Kidney tubule cell (primary cell): Measurements from ENCODE around the gene ADA.
"Not testable (repeated sequence)": the region's sequence is repeated elsewhere in the genome, so short reads cannot be mapped to it uniquely, and the experiment has no call there.

Source experiments
- DNase-seq: peaks from one replicate; pipeline ENCODE4 v3.0.0-alpha.2; 2018; ENCODE audit warnings: low spot score

ADA gene

GRCh38 chr20:44651684-44652423, at the start of gene ADA:
Gene ADA, minus strand, starts transcription at chr20:44651699. Its CDS starts 92 bp downstream, at chr20:44651607.
- DNase-seq, result peak; percentile 56

DNA sequence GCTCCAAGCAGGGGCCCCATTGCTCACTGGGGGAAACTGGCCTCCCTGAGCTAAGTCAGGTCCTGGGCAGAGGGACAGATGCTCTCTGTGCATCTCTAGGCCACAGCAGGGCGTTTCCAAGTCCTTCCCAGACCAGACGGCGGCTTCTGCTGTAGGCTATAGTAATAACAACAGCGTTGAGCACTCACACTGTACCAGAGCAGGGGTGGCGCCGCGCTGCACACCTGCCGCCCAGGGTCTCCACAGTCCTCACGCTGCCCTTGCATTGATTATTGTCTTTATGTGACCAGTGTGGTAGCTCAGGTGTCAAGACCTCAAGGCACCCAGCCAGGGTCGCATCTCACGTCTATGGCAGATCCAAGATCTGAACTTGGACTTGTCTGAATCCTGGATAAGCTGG, 48.8 kb upstream of the ADA start:
- no peak for DNase-seq

DNA sequence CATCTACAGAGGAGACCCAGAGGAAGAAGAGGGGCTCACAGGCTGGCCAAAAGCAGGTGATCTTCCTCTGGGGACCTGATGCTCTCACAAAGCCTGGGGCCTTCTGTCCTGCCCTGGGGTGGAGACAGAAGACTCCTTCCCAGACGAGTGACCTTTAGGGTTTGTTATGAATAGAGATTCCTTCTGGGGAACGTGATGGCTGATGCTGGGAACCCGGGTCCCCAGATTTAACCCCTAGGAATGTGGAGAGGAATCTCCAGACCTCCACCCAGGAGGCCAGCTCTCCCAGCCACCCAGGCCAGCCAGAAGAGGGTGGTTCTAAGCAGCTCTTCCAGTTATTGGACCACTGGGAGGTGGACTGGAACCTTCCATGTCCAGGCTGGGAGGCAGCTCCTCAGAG, 46.9 kb upstream of the ADA start:
- DNase-seq, result no peak

- not testable (repeated sequence) for DNase-seq
Measured at GRCh38 chr20:44697041-44697440, 45.5 kb upstream of the ADA start.

DNA sequence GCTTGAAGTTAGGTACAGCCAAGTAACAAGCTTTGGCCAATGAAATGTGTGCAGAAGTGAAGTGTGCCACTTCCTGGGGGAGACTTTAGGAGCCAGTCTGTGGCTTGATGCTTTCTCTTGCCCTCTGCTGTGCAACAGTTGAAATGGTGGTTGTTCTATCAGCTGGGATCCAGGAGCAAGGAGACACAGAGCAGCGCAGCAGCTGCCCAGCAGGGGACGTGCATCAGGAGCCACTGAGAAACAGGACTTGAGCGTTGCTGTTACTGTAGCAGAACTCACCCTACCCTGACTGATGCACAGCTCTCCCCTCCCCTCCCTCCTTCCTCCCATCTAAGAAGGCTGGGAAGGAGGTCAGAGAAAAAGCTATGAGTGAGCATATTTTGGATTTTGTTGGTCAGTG, 44.8 kb upstream of the ADA start:
- DNase-seq, result no peak

DNA sequence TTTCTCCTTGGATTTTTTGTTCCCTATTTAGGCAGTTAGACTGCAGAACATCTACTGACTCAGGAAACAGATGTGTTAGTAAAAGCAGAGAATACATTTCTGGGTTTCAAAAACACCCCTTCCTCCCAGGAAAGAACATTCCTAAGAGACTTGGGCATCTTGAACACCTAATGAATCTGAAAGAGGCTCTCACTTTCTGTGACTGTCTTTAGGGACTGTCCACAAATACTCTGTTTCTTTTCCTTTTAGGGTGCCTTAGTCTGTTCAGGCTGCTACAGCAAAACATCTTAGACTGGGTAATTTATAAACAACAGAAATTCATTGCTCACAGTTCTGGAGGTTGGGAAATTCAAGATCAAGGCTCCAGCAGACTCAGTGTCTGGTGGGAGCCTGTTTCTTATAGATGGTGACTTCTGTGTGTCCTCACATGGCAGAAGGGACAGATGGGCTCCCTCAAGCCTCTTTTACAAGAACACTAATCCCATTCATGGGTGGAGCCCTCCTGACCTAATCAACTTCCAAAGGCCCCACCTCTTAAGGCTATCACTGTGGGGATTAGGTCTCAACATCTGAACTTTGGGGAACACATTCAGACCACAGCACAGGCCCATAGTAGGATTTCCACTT, 44.3 kb upstream of the ADA start:
- DNase-seq, result peak; percentile 35

DNA sequence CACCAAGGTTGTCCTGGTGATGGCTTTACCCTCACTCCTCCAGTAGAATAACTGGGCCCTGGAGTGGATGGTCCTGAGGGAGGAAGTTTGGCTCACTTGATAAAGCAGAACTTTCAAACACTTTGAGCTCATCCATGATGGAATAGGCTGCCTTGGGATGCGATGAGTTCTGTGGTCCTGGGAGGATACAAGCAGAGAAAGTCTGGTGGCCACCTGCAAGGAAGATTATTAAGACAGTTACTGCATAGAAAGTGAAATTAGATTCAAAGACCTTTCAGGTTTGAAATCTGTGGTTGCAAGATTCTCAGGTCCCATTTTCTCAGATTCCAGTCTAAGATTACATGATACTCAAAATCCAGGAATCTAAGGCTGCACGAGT, 43.8 kb upstream of the ADA start:
- DNase-seq, result no peak

DNA sequence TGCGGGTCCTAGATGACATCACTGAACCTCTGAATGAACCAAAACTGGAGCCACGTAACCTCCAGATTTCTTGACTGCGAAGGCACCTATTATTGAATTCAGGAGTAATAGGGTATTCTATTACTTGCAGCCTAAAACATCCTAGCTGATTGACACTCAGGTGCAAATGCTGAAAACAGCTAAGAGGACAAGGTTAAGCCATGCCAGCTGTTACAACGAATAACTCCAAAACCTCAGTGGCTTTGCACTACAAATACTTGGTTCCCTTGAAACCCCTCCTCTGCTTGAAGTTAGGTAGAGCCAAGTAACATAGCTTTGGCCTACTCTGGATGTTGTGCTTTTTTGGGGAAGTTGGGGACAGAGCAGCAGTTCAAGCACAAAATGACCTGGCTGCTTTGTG, 42.7 kb upstream of the ADA start:
- no peak for DNase-seq

- no peak for DNase-seq
Measured at GRCh38 chr20:44693627-44694026, 42.1 kb upstream of the ADA start.

DNA sequence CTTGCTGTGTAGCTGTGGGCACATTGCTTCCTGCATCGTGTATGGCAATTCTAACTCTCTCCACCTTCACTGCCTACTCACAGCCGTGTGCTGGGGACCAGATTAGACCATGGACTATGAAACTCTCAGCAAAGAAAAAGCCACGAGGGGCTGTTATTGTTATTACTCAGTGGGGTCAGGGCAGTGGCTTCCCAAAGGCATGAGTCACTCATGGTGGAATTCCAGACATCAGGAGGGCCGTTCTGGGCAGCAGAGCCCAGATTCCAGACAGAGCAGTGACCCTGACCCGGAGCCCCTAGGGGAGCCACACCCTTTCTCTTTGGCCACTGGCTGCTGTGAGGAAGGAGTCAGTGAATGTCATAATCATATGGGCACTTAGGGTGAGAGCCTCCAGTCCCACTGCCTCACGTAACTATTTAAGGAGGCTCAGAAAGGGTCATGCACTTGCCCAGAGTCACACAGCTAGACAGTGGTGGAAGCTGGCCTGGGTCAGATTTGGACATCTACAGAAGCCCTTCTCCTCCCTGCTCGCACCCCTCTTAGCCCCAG, 41.5 kb upstream of the ADA start:
- peak; percentile 99 for DNase-seq

GRCh38 chr20:44691424-44692423, 40.2 kb upstream of the ADA start:
- DNase-seq, result no peak

DNA sequence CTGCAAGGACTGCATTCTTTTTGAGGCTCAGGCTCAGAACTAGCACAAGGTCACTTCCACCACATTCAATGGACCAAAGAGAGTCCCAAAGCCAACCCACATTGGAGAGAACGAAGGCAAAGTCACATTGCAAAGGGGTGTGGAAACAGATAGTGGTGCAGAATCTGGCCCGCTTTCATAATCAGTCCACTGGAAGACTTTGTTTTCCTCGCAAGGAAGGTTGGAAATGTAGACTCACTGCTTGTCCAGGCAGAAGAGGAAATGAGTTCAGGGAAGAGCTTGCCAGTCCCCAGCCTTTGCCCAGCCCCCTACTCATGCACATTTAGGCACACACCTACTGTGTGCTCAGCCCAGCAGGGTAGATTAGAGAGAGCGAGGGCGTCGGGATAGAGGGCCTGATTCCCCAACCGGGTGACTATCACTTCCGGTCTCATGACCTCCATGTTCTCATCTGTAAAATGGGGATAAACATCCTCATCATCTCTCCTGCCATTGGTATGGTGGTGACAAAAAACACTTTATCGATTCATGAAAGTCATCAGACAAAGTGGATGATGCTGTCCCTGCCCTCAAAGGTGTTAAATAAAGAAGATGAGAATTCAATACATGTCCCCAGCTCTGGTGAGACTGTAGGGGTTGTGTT, 39.4 kb upstream of the ADA start:
- no peak for DNase-seq

- DNase-seq, result no peak
Measured at GRCh38 chr20:44689809-44690208, 38.3 kb upstream of the ADA start.

- DNase-seq, result no peak
Measured at GRCh38 chr20:44688053-44688625, 36.6 kb upstream of the ADA start.

GRCh38 chr20:44686934-44687333, 35.4 kb upstream of the ADA start:
- DNase-seq, result no peak

- DNase-seq, result no peak
Measured at GRCh38 chr20:44684047-44684967, 32.8 kb upstream of the ADA start.

GRCh38 chr20:44683263-44684046, 32.0 kb upstream of the ADA start:
- DNase-seq, result peak; percentile 64

- DNase-seq, result no peak
Measured at GRCh38 chr20:44681796-44682566, 30.5 kb upstream of the ADA start.
